H1 (cell line): Measurements from ENCODE around the gene TIAM2.

Source experiments
- CREB1 ChIP-seq: IDR thresholded peaks from 2 replicates; pipeline ENCODE4 v1.6.1; 2012; ENCODE audit warnings: inconsistent platforms
- EP300 ChIP-seq, 2 experiments: IDR thresholded peaks; 1 replicate in 1 of 2; 2 replicates in 1 of 2; pipeline ENCODE4 v1.6.1; 2011 to 2012; ENCODE audit warnings: low read depth in 2 of 2, low read length in 2 of 2, mild to moderate bottlenecking in 2 of 2, borderline replicate concordance in 1 of 2, inconsistent platforms in 1 of 2, moderate library complexity in 1 of 2
- JUND ChIP-seq: IDR thresholded peaks from 2 replicates; pipeline ENCODE4 v1.6.1; 2011; ENCODE audit warnings: mild to moderate bottlenecking, improper control_type of control experiment, low read length
- KDM1A ChIP-seq: fragments of 200-600, 300-600 bp; sonication (generic); IDR thresholded peaks from 2 replicates; pipeline ENCODE4 v1.7.1; 2016; ENCODE audit warnings: mild to moderate bottlenecking, low read length, borderline replicate concordance
- NRF1 ChIP-seq: IDR thresholded peaks from 2 replicates; pipeline ENCODE4 v1.6.1; 2011; ENCODE audit warnings: mild to moderate bottlenecking, low read depth, low read length, improper control_type of control experiment
- POLR2A ChIP-seq, 2 experiments: IDR thresholded peaks; 1 replicate in 1 of 2; 2 replicates in 1 of 2; pipeline ENCODE4 v1.6.1; 2011; ENCODE audit warnings: low read depth in 2 of 2, low read length in 2 of 2, mild to moderate bottlenecking in 2 of 2; ENCODE audit errors: control extremely low read depth in 1 of 2
- POLR2AphosphoS5 ChIP-seq: IDR thresholded peaks from 2 replicates; pipeline ENCODE4 v1.6.1; 2011; ENCODE audit warnings: low read depth, low read length
- RFX5 ChIP-seq: IDR thresholded peaks from 2 replicates; pipeline ENCODE4 v1.6.1; 2011; ENCODE audit warnings: low read depth, low read length, improper control_type of control experiment, borderline replicate concordance
- RNF2 ChIP-seq: fragments of 200-900, 300-1000 bp; sonication (generic); IDR thresholded peaks from 2 replicates; pipeline ENCODE4 v1.7.1; 2016; ENCODE audit warnings: borderline replicate concordance, low read depth, mild to moderate bottlenecking, antibody characterized with exemption, low read length; ENCODE audit not compliant: poor library complexity, severe bottlenecking; ENCODE audit errors: missing control alignments
- SIN3A ChIP-seq, 2 experiments: IDR thresholded peaks in 1 of 2; conservative IDR thresholded peaks in 1 of 2; 2 replicates each; pipeline ENCODE4 v1.6.1; 2011 to 2012; ENCODE audit warnings: low read length in 2 of 2, improper control_type of control experiment in 1 of 2, low read depth in 1 of 2, mild to moderate bottlenecking in 1 of 2
- SIX5 ChIP-seq: IDR thresholded peaks from 2 replicates; pipeline ENCODE4 v1.6.1; 2011; ENCODE audit warnings: mild to moderate bottlenecking, low read depth, low read length
- TBP ChIP-seq: IDR thresholded peaks from 2 replicates; pipeline ENCODE4 v1.6.1; 2011; ENCODE audit warnings: low read depth, low read length, improper control_type of control experiment
- YY1 ChIP-seq: IDR thresholded peaks from 2 replicates; pipeline ENCODE4 v1.6.1; 2011; ENCODE audit warnings: low read depth, mild to moderate bottlenecking, low read length
- TF ChIP-seq, protein P1 (sequence below), 3 experiments: IDR thresholded peaks; 1 replicate in 2 of 3; 2 replicates in 1 of 3; pipeline versions ENCODE4 v1.5.1 to v1.6.1; 2011; ENCODE audit warnings: low read length in 3 of 3, mild to moderate bottlenecking in 3 of 3, inconsistent platforms in 2 of 3, low read depth in 1 of 3, moderate library complexity in 1 of 3; ENCODE audit not compliant: insufficient read depth in 1 of 3; ENCODE audit errors: control extremely low read depth in 1 of 3

DNA sequence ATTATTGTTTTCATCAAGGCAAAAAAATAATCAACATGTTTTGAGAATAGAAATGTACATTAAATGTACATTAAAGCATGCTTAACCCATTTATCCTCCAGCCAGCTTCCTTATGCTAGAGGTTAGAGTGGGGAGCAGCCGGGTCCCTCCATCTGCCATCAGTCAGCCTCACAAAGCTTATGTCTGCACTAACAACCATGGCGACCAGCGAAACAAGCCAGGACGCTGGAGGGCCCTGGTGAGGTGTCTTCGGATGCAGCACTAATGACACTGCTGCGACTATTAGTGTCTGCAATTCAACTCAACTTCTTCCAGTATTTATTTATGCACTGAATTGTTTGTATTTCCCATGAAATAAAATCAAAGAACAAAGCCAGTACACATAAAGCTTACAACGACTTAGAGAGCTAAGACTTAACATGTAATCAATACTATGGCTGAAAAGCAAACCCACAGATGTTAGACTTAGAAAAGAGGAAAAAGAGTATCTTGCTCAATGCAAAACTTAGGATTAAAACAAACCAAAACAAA is 275.5 kb downstream of the TIAM2 start:
- TF ChIP-seq SIN3A (conservative IDR thresholded peaks at IDR 0.05 in 1 of 2, IDR thresholded peaks at IDR 0.05 in 1 of 2; ENCODE audit: low read depth in 1 of 2, low read length in 2 of 2) (no peak), POLR2A (IDR thresholded peaks at IDR 0.05; ENCODE audit: control extremely low read depth in 1 of 2, low read depth in 2 of 2, low read length in 2 of 2) (no peak), RFX5 (no peak), POLR2AphosphoS5 (no peak), KDM1A (no peak), EP300 (IDR thresholded peaks at IDR 0.05; ENCODE audit: borderline replicate concordance in 1 of 2, low read depth in 2 of 2, low read length in 2 of 2) (no peak), JUND (no peak), NRF1 (no peak), SIX5 (no peak), RNF2 (no peak), CREB1 (no peak), YY1 (no peak), TBP (no peak)
- TF ChIP-seq, protein P1, sequence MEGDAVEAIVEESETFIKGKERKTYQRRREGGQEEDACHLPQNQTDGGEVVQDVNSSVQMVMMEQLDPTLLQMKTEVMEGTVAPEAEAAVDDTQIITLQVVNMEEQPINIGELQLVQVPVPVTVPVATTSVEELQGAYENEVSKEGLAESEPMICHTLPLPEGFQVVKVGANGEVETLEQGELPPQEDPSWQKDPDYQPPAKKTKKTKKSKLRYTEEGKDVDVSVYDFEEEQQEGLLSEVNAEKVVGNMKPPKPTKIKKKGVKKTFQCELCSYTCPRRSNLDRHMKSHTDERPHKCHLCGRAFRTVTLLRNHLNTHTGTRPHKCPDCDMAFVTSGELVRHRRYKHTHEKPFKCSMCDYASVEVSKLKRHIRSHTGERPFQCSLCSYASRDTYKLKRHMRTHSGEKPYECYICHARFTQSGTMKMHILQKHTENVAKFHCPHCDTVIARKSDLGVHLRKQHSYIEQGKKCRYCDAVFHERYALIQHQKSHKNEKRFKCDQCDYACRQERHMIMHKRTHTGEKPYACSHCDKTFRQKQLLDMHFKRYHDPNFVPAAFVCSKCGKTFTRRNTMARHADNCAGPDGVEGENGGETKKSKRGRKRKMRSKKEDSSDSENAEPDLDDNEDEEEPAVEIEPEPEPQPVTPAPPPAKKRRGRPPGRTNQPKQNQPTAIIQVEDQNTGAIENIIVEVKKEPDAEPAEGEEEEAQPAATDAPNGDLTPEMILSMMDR (IDR thresholded peaks at IDR 0.05; ENCODE audit: control extremely low read depth in 1 of 3, insufficient read depth in 1 of 3, low read depth in 1 of 3, low read length in 3 of 3) = no peak
